Lower leg skin (tissue), 4 donors: ENCODE measurements around the gene UQCRFS1. TPM values are rescaled to one million over a fixed set of nuclear protein-coding genes. Genes with fewer than 3 reads are reported as not detected.

Experiments used
- DNase-seq, 2 donors: peaks; one replicate each; pipeline ENCODE4 v3.0.0-alpha.2; 2019; ENCODE audit warnings: low spot score in 2 of 2
- H3K4me3 ChIP-seq: fragments of 200-600 bp; sonication (generic); 2 replicates; pipeline ENCODE4 v1.5.1; 2017; ENCODE audit warnings: mild to moderate bottlenecking, low read depth; ENCODE audit not compliant: poor library complexity, severe bottlenecking
- POLR2A ChIP-seq, 2 donors: fragments of 450-650 bp; IDR thresholded peaks; one replicate each; pipeline ENCODE4 v1.6.1; 2016 to 2017; ENCODE audit warnings: antibody characterized with exemption in 2 of 2, mild to moderate bottlenecking in 1 of 2, moderate library complexity in 1 of 2
- WGBS, 2 donors: methylation state at CpG; one replicate each; pipeline ENCODE4 v1.1.5; 2018; 5-methylcytosine and 5-hydroxymethylcytosine counted together
- intact Hi-C: fragments of 100-400 bp; cut with DNase I; formaldehyde crosslinking; loops from one replicate; pipeline ENCODE4 v1.15.0; 2023; ENCODE audit warnings: low total_unique reads
- total RNA-seq, 4 donors: library from RNA; depleted of rRNA; stranded (reverse); fragments of >200 nt; gene quantifications; one replicate each; pipeline ENCODE4 v1.1.0, GENCODE V29; 2016
- TF ChIP-seq, protein P1 (sequence below), 3 donors: fragments of 450-650 bp; IDR thresholded peaks; one replicate each; pipeline ENCODE4 v1.5.1; 2016; ENCODE audit warnings: antibody characterized with exemption in 3 of 3, mild to moderate bottlenecking in 3 of 3, moderate library complexity in 2 of 3

UQCRFS1 gene
- total RNA-seq, 4 donors from 2014 or later = 28.4 to 42.3 (median 39.4) TPM

GRCh38 chr19:29176981-29177754 is 35.8 kb downstream of the UQCRFS1 start:
- H3K4me3 ChIP-seq = no peak overlapping the region
- 80 to 84% methylated on average over 2 of the region's 2 CpGs for WGBS, 2 donors
- DNase-seq = no peak
- no peak for TF ChIP-seq POLR2A (IDR thresholded peaks at IDR 0.05)
- TF ChIP-seq, protein P1, sequence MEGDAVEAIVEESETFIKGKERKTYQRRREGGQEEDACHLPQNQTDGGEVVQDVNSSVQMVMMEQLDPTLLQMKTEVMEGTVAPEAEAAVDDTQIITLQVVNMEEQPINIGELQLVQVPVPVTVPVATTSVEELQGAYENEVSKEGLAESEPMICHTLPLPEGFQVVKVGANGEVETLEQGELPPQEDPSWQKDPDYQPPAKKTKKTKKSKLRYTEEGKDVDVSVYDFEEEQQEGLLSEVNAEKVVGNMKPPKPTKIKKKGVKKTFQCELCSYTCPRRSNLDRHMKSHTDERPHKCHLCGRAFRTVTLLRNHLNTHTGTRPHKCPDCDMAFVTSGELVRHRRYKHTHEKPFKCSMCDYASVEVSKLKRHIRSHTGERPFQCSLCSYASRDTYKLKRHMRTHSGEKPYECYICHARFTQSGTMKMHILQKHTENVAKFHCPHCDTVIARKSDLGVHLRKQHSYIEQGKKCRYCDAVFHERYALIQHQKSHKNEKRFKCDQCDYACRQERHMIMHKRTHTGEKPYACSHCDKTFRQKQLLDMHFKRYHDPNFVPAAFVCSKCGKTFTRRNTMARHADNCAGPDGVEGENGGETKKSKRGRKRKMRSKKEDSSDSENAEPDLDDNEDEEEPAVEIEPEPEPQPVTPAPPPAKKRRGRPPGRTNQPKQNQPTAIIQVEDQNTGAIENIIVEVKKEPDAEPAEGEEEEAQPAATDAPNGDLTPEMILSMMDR (IDR thresholded peaks at IDR 0.05) = no peak
- intact Hi-C loops = no loop called here

DNA sequence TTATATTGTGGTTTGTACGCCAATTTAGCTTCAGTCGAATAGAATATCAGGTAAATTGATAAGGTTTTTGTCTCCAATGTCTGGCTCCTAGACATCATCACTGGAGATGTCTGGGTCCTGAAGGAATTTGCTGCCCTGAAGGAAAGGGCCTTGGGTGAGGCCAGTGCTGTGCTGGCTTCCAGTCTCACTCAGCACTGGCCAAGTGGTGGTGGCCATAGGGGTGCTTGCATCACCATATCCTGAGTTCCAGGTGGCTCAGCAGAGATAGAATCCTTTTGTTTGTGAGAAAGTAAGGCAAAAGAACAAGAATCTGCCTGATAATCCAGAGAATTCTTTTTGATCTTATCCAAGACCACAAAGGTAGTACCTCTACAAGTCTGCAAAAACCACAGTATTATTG is 39.1 kb downstream of the UQCRFS1 start:
- H3K4me3 ChIP-seq = no peak overlapping the region
- WGBS, 2 donors = 46 to 47% methylated on average over 2 of the region's 2 CpGs
- intact Hi-C loops = no loop called here
- no peak for DNase-seq
- TF ChIP-seq, protein P1 (IDR thresholded peaks at IDR 0.05) = no peak
- TF ChIP-seq POLR2A (IDR thresholded peaks at IDR 0.05) = no peak

GRCh38 chr19:29172302-29172701 is 40.6 kb downstream of the UQCRFS1 start:
- no peak for DNase-seq
- TF ChIP-seq, protein P1 (IDR thresholded peaks at IDR 0.05) = no peak
- TF ChIP-seq POLR2A (IDR thresholded peaks at IDR 0.05) = no peak
- 94% methylated on average over 2 of the region's 2 CpGs for whole genome bisulfite sequencing, 2 donors
- H3K4me3 ChIP-seq = no peak overlapping the region
- intact Hi-C loops = no loop called here

DNA sequence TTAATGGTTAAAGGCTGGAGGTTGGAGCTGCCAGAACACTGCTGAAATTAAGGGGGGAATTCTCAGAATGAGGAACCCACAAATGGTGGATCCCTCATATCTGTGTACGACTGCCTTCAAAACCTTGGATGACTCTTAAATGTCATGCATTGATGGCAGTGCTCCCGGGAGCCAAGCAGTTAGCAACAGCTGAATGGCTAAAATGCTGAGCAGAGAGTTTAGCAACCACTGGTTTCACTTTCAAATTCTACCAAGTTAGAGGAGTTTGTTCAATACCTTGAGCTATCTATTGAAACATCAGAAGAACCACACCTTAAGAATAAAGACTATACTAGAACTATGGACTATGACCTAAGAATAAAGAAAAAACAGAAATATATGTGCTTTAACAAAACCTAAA is 41.4 kb downstream of the UQCRFS1 start:
- DNase-seq = no peak
- intact Hi-C loops = no loop called here
- TF ChIP-seq POLR2A (IDR thresholded peaks at IDR 0.05) = no peak
- TF ChIP-seq, protein P1 (IDR thresholded peaks at IDR 0.05) = no peak
- no peak overlapping the region for H3K4me3 ChIP-seq
- 78 to 86% methylated on average over 2 of the region's 2 CpGs for WGBS, 2 donors

- TF ChIP-seq POLR2A (IDR thresholded peaks at IDR 0.05) = no peak
- TF ChIP-seq, protein P1 (IDR thresholded peaks at IDR 0.05) = no peak
- H3K4me3 ChIP-seq = no peak overlapping the region
- 43 to 67% methylated on average over 1 of the region's 1 CpG for WGBS, 2 donors
- no peak for DNase-seq
- intact Hi-C loops = no loop called here
These were observed 42.4 kb downstream of the UQCRFS1 start for GRCh38 chr19:29170554-29170953.

DNA sequence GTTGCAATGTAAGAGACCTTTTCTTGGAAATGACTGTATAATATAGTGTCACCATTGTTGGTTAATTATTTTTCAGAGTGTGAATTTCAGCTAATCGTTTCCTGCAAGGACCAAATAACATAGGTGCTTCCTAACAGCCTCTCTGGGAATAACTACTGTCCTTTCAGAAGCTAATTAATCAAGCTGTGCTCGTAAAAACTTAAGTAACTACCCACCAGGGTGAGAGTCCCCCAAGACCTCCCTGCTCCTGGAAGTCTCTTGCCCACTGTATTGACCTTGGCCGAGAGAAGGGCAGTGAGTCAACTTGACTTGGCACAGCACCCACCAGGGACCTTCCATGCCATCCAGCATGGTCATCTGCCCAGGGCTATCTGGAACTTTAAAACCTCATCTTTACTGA is 50.3 kb downstream of the UQCRFS1 start:
- TF ChIP-seq, protein P1 (IDR thresholded peaks at IDR 0.05) = no peak
- no peak for TF ChIP-seq POLR2A (IDR thresholded peaks at IDR 0.05)
- DNase-seq = no peak
- intact Hi-C loops = no loop called here
- no peak overlapping the region for H3K4me3 ChIP-seq
- 42 to 50% methylated on average over 3 of the region's 3 CpGs for WGBS, 2 donors
